NOMO-1 treated with DMSO at 0.1 percent for 48 hours (cell line): Measurements from ENCODE around the gene HOXC6.

Experiments used
- DNase-seq: peaks from one replicate; lab custom pipeline; 2025; ENCODE audit not compliant: unreplicated experiment; lab: John Stamatoyannopoulos, UW

HOXC6 gene

GRCh38 chr12:54025499-54026405 is 2.5 kb upstream of the HOXC6 start:
- no peak for DNase-seq

GRCh38 chr12:54026640-54027441 is 1.4 kb upstream of the HOXC6 start:
- peak; percentile 46 for DNase-seq

- DNase-seq, result no peak
Observed at GRCh38 chr12:54027442-54027786, 826 bp upstream of the HOXC6 start.

GRCh38 chr12:54029529-54030441 is 1.5 kb downstream of the HOXC6 start:
- DNase-seq, result no peak

GRCh38 chr12:54030442-54030801 is 2.2 kb downstream of the HOXC6 start:
- no peak for DNase-seq

- no peak for DNase-seq
Observed at GRCh38 chr12:54030889-54031471, 2.7 kb downstream of the HOXC6 start.

- DNase-seq, result no peak
Observed at GRCh38 chr12:54031480-54031879, 3.2 kb downstream of the HOXC6 start.

- no peak for DNase-seq
Observed at GRCh38 chr12:54032086-54032619, 3.9 kb downstream of the HOXC6 start.

GRCh38 chr12:54032627-54033100 is 4.4 kb downstream of the HOXC6 start, which contains the start of gene HOXC5:
Gene HOXC5 (plus strand): TSS chr12:54033050. CDS start chr12:54033123, 73 bp downstream.
- peak; percentile 51 for DNase-seq

GRCh38 chr12:54033106-54033979 is 5.1 kb downstream of the HOXC6 start:
- DNase-seq, result no peak

- no peak for DNase-seq
Observed at GRCh38 chr12:54033980-54034784, 5.9 kb downstream of the HOXC6 start.

GRCh38 chr12:54034785-54035310 is 6.6 kb downstream of the HOXC6 start:
- no peak for DNase-seq

GRCh38 chr12:54035568-54036264 is 7.5 kb downstream of the HOXC6 start:
- DNase-seq, result no peak

- no peak for DNase-seq
Observed at GRCh38 chr12:54036620-54037359, 8.6 kb downstream of the HOXC6 start.

GRCh38 chr12:54037360-54038283 is 9.4 kb downstream of the HOXC6 start:
- no peak for DNase-seq
